NCI-H2227 (cell line): ENCODE results near the gene NTSR1.

Experiments
- DNase-seq: peaks from one replicate; lab custom pipeline; 2025; ENCODE audit not compliant: unreplicated experiment; lab: John Stamatoyannopoulos, UW

Gene NTSR1

GRCh38 chr20:62708591-62709536 lies at the start of gene NTSR1:
NTSR1 (plus strand) TSS chr20:62708836; CDS start chr20:62709208, 372 bp downstream.
- DNase-seq: no peak

- DNase-seq: no peak
Observed at GRCh38 chr20:62659488-62660239, 49.0 kb upstream of the NTSR1 start.

- no peak for DNase-seq
Observed at GRCh38 chr20:62660240-62660615, 48.4 kb upstream of the NTSR1 start.

- DNase-seq: no peak
Observed at GRCh38 chr20:62660768-62661167, 47.9 kb upstream of the NTSR1 start.

GRCh38 chr20:62661647-62662046 lies 47.0 kb upstream of the NTSR1 start:
- DNase-seq: no peak

GRCh38 chr20:62662422-62662821 lies 46.2 kb upstream of the NTSR1 start:
- no peak for DNase-seq

GRCh38 chr20:62663145-62664018 lies 45.3 kb upstream of the NTSR1 start:
- DNase-seq: no peak

GRCh38 chr20:62664019-62664971 lies 44.3 kb upstream of the NTSR1 start:
- DNase-seq: no peak

- no peak for DNase-seq
Observed at GRCh38 chr20:62665153-62665754, 43.4 kb upstream of the NTSR1 start.

- DNase-seq: no peak
Observed at GRCh38 chr20:62665826-62666735, 42.6 kb upstream of the NTSR1 start.

- DNase-seq: peak; percentile 19
Observed at GRCh38 chr20:62666736-62667529, 41.7 kb upstream of the NTSR1 start.

GRCh38 chr20:62667530-62668440 lies 40.9 kb upstream of the NTSR1 start:
- DNase-seq: no peak

GRCh38 chr20:62668441-62669027 lies 40.1 kb upstream of the NTSR1 start:
- peak; percentile 84 for DNase-seq

GRCh38 chr20:62669249-62669648 lies 39.4 kb upstream of the NTSR1 start:
- DNase-seq: no peak

GRCh38 chr20:62670156-62670555 lies 38.5 kb upstream of the NTSR1 start:
- no peak for DNase-seq

GRCh38 chr20:62670998-62671397 lies 37.6 kb upstream of the NTSR1 start:
- DNase-seq: no peak
